ENCODE data around the gene RHEBL1.

The RHEBL1 gene

DNA sequence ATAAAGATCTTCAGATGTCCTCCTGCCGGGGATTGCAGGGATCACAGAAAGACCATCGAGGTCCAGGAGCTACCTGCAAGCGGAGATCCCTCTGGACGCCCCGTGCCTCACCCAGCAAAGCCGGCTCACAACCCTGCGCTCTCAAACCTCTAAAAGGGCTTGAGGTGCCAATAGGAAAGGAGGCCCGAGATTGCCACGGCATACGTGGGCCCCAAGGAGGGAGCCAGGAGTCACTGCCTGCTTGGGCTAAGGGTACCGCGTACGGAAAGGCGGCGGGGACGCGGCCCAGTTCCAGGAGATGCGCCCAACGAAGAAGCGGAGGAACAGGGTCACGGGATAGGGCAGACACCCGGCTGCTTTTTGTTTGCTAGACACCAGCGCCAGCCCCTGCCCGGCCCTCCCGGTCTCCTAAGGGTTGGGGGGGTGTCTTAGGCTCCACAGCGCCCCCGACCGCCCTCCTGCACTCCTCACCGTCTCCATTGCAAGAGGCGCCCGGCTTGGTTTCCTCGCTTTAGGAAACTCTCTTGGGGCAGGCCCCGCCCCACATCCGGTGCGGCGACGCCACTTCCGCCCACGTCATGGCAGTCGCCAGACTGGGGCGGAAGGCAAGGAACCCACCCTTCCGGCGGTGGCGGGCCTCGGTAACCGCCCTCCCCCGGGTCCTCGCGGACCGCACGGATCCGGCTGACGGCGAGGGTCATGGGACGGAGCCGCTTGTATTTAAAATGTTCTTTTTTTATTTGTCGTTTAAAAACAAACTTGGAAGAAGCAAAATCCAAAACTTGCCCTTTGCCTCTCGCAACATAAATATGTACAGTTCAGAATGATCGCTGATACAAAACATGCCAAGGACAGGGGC is 51.3 kb downstream of the RHEBL1 start, which contains the start of gene PRKAG1:
PRKAG1 (minus strand) TSS at position 516 of the 859 bp plus-strand sequence; CDS start at position 480, 36 bp downstream.
- peak; percentile 96 for DNase-seq

DNA sequence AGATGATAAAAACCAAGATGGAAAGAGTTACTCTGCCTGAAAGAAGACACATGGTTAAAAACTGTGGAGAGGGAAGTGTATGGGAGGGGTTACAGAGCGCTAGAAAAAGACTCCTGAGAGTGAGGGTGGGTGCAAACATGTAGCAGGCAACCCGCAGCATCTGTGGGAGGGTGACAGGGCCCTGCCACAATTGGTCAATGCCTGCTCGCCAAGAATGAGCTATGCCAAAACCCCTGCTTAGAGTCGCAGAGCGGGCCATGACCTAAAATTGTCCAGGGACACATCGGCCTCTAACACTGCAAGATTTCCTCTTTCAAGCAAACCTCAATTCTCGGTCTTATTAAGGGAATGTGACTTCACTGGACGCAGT is 51.9 kb downstream of the RHEBL1 start:
- DNase-seq: peak; percentile 47

DNA sequence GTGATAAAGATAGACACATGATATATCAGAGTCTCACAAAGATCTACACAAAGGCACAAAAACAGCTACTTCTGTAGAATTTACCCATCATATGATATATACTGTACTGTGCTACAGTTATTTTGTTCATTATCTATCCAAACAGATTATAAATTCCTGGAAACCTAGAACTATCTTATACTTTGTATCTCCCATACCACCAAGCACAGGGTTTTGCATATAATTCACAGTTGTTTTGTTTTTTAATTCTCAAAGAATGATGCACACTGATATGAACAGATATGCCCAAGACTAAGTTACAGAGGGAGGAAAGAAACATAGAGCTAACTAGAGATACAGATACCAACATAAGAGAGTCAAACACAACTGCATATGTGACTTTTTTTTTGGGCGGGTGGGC is 54.6 kb downstream of the RHEBL1 start:
- DNase-seq: no peak
